Lower lobe of right lung (tissue), 2 donors: ENCODE measurements around the gene PAN3. TPM values are rescaled to one million over a fixed set of nuclear protein-coding genes. Genes with fewer than 3 reads are reported as not detected.

Experiments used
- ATAC-seq, 2 donors: fragments of 200-7000 bp; cut with Tn5 transposase; one replicate each; pipeline ENCODE4 v1.9.1; 2020 to 2022; ENCODE audit warnings: mild to moderate bottlenecking in 2 of 2, moderate library complexity in 2 of 2
- DNase-seq: peaks from one replicate; pipeline ENCODE4 v3.0.0-alpha.2; 2020
- H3K27ac ChIP-seq: fragments of 200-600 bp; one replicate; pipeline ENCODE4 v1.8.0; 2022
- H3K27me3 ChIP-seq: fragments of 200-600 bp; one replicate; pipeline ENCODE4 v1.8.0; 2022; ENCODE audit warnings: low read depth
- H3K36me3 ChIP-seq: fragments of 200-600 bp; one replicate; pipeline ENCODE4 v1.8.0; 2022; ENCODE audit warnings: mild to moderate bottlenecking
- H3K4me1 ChIP-seq: fragments of 200-600 bp; one replicate; pipeline ENCODE4 v1.8.0; 2022
- H3K4me3 ChIP-seq: fragments of 200-600 bp; one replicate; pipeline ENCODE4 v1.8.0; 2022; ENCODE audit warnings: mild to moderate bottlenecking
- H3K9me3 ChIP-seq: fragments of 200-600 bp; one replicate; pipeline ENCODE4 v1.8.0; 2022
- intact Hi-C: fragments of 100-400 bp; cut with DNase I; formaldehyde crosslinking; loops from one replicate; pipeline ENCODE4 v1.11.0; 2022
- total RNA-seq: library from RNA; stranded (reverse); fragmentation: NEBNext Ultra II Directional; extraction: Animal tissue kit (Norgen Biotek cat#: 25700); gene quantifications from one replicate; pipeline ENCODE4 v1.2.1, GENCODE V29; 2021
- TF ChIP-seq, protein P1 (sequence below): fragments of 200-600 bp; IDR thresholded peaks from one replicate; pipeline ENCODE4 v1.8.0; 2022; ENCODE audit warnings: antibody characterized with exemption, mild to moderate bottlenecking
- donor health status: DM: no; HTN: yes; CAD: no; lungs with severe emphysema.

Gene PAN3
- total RNA-seq, 1 donor from 2014 or later: 36.2 TPM

DNA sequence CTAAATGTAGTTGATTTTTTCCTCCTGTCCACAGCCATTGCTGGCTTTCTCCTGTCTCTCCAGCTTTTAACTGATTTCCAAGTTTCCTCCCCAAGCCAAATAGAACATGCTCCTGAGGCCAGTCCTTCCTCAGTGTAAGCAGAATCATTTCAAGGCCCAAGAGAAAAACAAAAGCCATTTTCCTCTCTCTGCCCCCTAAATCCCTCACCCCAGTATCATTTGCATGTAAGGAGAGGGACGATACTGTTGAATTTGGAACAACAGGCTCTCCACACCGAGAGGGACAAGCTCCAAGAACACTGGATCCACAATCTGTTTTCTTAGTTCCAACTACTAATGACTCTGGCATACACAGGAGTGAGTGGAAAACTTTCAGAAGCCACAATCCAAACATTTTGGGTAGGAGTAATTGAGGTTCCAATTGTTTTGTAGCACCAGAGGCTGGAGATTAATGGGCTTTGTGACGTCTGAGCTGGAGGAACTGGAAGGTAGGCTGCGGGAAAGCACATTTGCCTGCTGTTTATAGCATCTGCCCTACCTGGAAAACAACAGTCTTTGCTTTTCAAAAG lies 199.7 kb downstream of the PAN3 start:
- Histone ChIP-seq H3K4me3 (no peak overlapping the region), H3K4me1 (peaks cover 16% of the 10 kb centered on the region), H3K36me3 (no peaks in the 10 kb centered on the region), H3K27me3 (no peaks in the 10 kb centered on the region), H3K9me3 (no peaks in the 10 kb centered on the region), H3K27ac (no peak overlapping the region)
- intact Hi-C loops: no loop called here
- TF ChIP-seq, protein P1, sequence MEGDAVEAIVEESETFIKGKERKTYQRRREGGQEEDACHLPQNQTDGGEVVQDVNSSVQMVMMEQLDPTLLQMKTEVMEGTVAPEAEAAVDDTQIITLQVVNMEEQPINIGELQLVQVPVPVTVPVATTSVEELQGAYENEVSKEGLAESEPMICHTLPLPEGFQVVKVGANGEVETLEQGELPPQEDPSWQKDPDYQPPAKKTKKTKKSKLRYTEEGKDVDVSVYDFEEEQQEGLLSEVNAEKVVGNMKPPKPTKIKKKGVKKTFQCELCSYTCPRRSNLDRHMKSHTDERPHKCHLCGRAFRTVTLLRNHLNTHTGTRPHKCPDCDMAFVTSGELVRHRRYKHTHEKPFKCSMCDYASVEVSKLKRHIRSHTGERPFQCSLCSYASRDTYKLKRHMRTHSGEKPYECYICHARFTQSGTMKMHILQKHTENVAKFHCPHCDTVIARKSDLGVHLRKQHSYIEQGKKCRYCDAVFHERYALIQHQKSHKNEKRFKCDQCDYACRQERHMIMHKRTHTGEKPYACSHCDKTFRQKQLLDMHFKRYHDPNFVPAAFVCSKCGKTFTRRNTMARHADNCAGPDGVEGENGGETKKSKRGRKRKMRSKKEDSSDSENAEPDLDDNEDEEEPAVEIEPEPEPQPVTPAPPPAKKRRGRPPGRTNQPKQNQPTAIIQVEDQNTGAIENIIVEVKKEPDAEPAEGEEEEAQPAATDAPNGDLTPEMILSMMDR: no peak
- ATAC-seq (no peak), DNase-seq (no peak)

DNA sequence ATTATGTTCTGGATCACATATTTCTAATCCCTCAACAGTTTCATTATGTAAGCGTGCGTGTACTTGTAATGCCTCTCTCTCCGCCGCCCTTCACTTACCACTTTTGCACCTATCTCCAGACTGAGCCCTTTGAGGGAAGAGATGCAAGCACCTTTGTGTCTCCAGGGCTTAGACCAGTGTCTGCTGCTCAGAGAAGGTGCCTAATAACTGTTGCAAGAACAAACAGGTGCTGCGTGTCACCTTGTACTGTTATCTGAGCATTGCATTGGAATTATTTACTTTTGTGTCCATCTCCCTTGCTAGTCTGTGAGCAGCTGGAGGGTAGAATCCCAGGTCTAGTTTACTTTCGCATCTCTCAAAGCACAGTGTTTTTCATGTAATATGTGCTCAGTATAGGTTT lies 200.4 kb downstream of the PAN3 start:
- Histone ChIP-seq H3K4me3 (no peak overlapping the region), H3K27ac (no peak overlapping the region), H3K36me3 (no peaks in the 10 kb centered on the region), H3K9me3 (no peaks in the 10 kb centered on the region), H3K27me3 (no peaks in the 10 kb centered on the region), H3K4me1 (peaks cover 16% of the 10 kb centered on the region)
- TF ChIP-seq, protein P1: no peak
- intact Hi-C loops: no loop called here
- DNase-seq (no peak), ATAC-seq (no peak)

DNA sequence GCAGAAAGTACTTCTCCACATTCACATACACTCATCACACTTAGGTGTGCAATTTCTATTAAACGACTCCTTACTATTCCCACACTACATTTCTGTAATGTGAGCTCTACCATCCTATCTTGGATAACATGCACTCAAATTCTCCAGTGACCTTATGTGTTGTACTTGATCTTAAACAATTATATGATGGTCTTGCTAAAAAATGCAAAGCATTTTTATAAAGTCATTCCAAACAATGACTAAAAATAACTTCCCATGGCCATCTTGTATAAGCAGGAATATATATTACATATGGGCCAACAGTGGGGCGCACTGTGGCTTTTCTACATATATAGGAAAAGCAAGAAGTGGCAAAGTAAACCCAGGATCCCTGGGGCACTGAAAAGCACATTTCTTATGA lies 201.1 kb downstream of the PAN3 start:
- DNase-seq: no peak
- H3K9me3 ChIP-seq: no peaks in the 10 kb centered on the region
- no peak overlapping the region for H3K4me3 ChIP-seq
- H3K4me1 ChIP-seq: peaks cover 16% of the 10 kb centered on the region
- TF ChIP-seq, protein P1: no peak
- H3K27me3 ChIP-seq: peaks cover 5% of the 10 kb centered on the region
- no peak overlapping the region for H3K27ac ChIP-seq
- no peaks in the 10 kb centered on the region for H3K36me3 ChIP-seq
- intact Hi-C loops: no loop called here
- no peak for ATAC-seq

- peaks cover 16% of the 10 kb centered on the region for H3K4me1 ChIP-seq
- TF ChIP-seq, protein P1: no peak
- no peak overlapping the region for H3K4me3 ChIP-seq
- ATAC-seq (no peak), DNase-seq (no peak)
- intact Hi-C loops: no loop called here
- H3K27ac ChIP-seq: no peak overlapping the region
- H3K9me3 ChIP-seq: no peaks in the 10 kb centered on the region
- no peaks in the 10 kb centered on the region for H3K36me3 ChIP-seq
- H3K27me3 ChIP-seq: peaks cover 5% of the 10 kb centered on the region
These were observed 202.0 kb downstream of the PAN3 start for GRCh38 chr13:28340272-28340793.

DNA sequence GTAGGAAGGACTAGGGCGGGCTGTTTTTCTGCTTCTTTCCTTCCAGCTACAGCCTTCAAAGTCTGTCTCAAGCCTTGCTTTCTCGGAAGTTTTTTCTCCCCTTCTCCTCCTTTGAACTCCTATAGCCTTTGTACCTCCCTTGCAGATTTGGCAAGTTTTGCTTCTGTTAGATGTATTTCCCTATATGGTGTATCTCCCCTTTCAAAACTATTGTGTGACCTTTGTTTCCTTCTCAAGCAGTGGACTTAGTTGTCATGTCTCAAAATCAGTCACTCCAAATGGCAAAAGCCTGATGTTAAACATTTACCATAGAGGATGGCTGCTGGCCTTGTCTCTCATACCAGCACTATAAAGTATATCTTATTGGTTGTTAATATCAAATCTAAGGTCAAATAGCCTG lies 203.9 kb downstream of the PAN3 start:
- TF ChIP-seq, protein P1: no peak
- Histone ChIP-seq H3K9me3 (no peaks in the 10 kb centered on the region), H3K36me3 (no peaks in the 10 kb centered on the region), H3K4me1 (peaks cover 16% of the 10 kb centered on the region), H3K27ac (no peak overlapping the region), H3K27me3 (peaks cover 5% of the 10 kb centered on the region), H3K4me3 (no peak overlapping the region)
- ATAC-seq: no peak
- no peak for DNase-seq
- intact Hi-C loops: no loop called here
